ENCODE results near the gene CDCA8.

The CDCA8 gene

GRCh38 chr1:37692078-37692833, at the start of gene CDCA8:
Gene CDCA8 (plus strand): TSS chr1:37692516. CDS start chr1:37692691, 175 bp downstream.
- in situ Hi-C loops (cut with HindIII; ENCODE audit: low pct_ligation_motif_present, low pct_unique_long_range_greater_than_20kb, low sequenced_read_pairs): no loop called here
- DNase-seq: peak; percentile 94

GRCh38 chr1:37647281-37647680, 45.0 kb upstream of the CDCA8 start:
- DNase-seq: no peak
- in situ Hi-C loops (cut with HindIII; ENCODE audit: low pct_ligation_motif_present, low pct_unique_long_range_greater_than_20kb, low sequenced_read_pairs): no loop called here

GRCh38 chr1:37650173-37650572, 42.1 kb upstream of the CDCA8 start:
- DNase-seq: no peak
- in situ Hi-C loops (cut with HindIII; ENCODE audit: low pct_ligation_motif_present, low pct_unique_long_range_greater_than_20kb, low sequenced_read_pairs): no loop called here

- no peak for DNase-seq
- in situ Hi-C loops (cut with HindIII; ENCODE audit: low pct_ligation_motif_present, low pct_unique_long_range_greater_than_20kb, low sequenced_read_pairs): no loop called here
Observed at GRCh38 chr1:37650721-37651120, 41.6 kb upstream of the CDCA8 start.

GRCh38 chr1:37651803-37652202, 40.5 kb upstream of the CDCA8 start:
- in situ Hi-C loops (cut with HindIII; ENCODE audit: low pct_ligation_motif_present, low pct_unique_long_range_greater_than_20kb, low sequenced_read_pairs): no loop called here
- DNase-seq: no peak

- in situ Hi-C loops (cut with HindIII; ENCODE audit: low pct_ligation_motif_present, low pct_unique_long_range_greater_than_20kb, low sequenced_read_pairs): no loop called here
- DNase-seq: no peak
Observed at GRCh38 chr1:37652976-37653375, 39.3 kb upstream of the CDCA8 start.

- in situ Hi-C loops (cut with HindIII; ENCODE audit: low pct_ligation_motif_present, low pct_unique_long_range_greater_than_20kb, low sequenced_read_pairs): no loop called here
- no peak for DNase-seq
Observed at GRCh38 chr1:37653906-37654305, 38.4 kb upstream of the CDCA8 start.

GRCh38 chr1:37655274-37655673, 37.0 kb upstream of the CDCA8 start:
- DNase-seq: no peak
- in situ Hi-C loops (cut with HindIII; ENCODE audit: low pct_ligation_motif_present, low pct_unique_long_range_greater_than_20kb, low sequenced_read_pairs): no loop called here

- in situ Hi-C loops (cut with HindIII; ENCODE audit: low pct_ligation_motif_present, low pct_unique_long_range_greater_than_20kb, low sequenced_read_pairs): no loop called here
- DNase-seq: no peak
Observed at GRCh38 chr1:37656026-37656425, 36.3 kb upstream of the CDCA8 start.

GRCh38 chr1:37656881-37657280, 35.4 kb upstream of the CDCA8 start:
- in situ Hi-C loops (cut with HindIII; ENCODE audit: low pct_ligation_motif_present, low pct_unique_long_range_greater_than_20kb, low sequenced_read_pairs): no loop called here
- DNase-seq: no peak

- DNase-seq: no peak
- in situ Hi-C loops (cut with HindIII; ENCODE audit: low pct_ligation_motif_present, low pct_unique_long_range_greater_than_20kb, low sequenced_read_pairs): no loop called here
Observed at GRCh38 chr1:37657620-37658412, 34.5 kb upstream of the CDCA8 start.

- in situ Hi-C loops (cut with HindIII; ENCODE audit: low pct_ligation_motif_present, low pct_unique_long_range_greater_than_20kb, low sequenced_read_pairs): no loop called here
- no peak for DNase-seq
Observed at GRCh38 chr1:37658486-37658885, 33.8 kb upstream of the CDCA8 start.

GRCh38 chr1:37660664-37661063, 31.7 kb upstream of the CDCA8 start:
- in situ Hi-C loops (cut with HindIII; ENCODE audit: low pct_ligation_motif_present, low pct_unique_long_range_greater_than_20kb, low sequenced_read_pairs): no loop called here
- no peak for DNase-seq

GRCh38 chr1:37661401-37661800, 30.9 kb upstream of the CDCA8 start:
- DNase-seq: no peak
- in situ Hi-C loops (cut with HindIII; ENCODE audit: low pct_ligation_motif_present, low pct_unique_long_range_greater_than_20kb, low sequenced_read_pairs): no loop called here

- in situ Hi-C loops (cut with HindIII; ENCODE audit: low pct_ligation_motif_present, low pct_unique_long_range_greater_than_20kb, low sequenced_read_pairs): no loop called here
- no peak for DNase-seq
Observed at GRCh38 chr1:37662031-37662755, 30.1 kb upstream of the CDCA8 start.

GRCh38 chr1:37663426-37664000, 28.8 kb upstream of the CDCA8 start:
- DNase-seq: no peak
- in situ Hi-C loops (cut with HindIII; ENCODE audit: low pct_ligation_motif_present, low pct_unique_long_range_greater_than_20kb, low sequenced_read_pairs): no loop called here

GRCh38 chr1:37666241-37666867, 26.0 kb upstream of the CDCA8 start:
- in situ Hi-C loops (cut with HindIII; ENCODE audit: low pct_ligation_motif_present, low pct_unique_long_range_greater_than_20kb, low sequenced_read_pairs): no loop called here
- no peak for DNase-seq

- in situ Hi-C loops (cut with HindIII; ENCODE audit: low pct_ligation_motif_present, low pct_unique_long_range_greater_than_20kb, low sequenced_read_pairs): no loop called here
- DNase-seq: no peak
Observed at GRCh38 chr1:37667023-37667671, 25.2 kb upstream of the CDCA8 start.

All from ACHN (cell line).